NCI-H1694 (cell line): ENCODE measurements around the gene UNC13C.
"Not testable (repeated sequence)": the region's sequence is repeated elsewhere in the genome, so short reads cannot be mapped to it uniquely, and the experiment has no call there.

ENCODE experiments used
- DNase-seq: peaks from one replicate; lab custom pipeline; 2025; lab: John Stamatoyannopoulos, UW

UNC13C gene

GRCh38 chr15:53978253-53978906 is at the start of gene UNC13C:
Gene UNC13C (plus strand): TSS chr15:53978441. CDS start chr15:54012904, 34,463 bp downstream.
- DNase-seq = no peak

- no peak for DNase-seq
These were observed 42.1 kb upstream of the UNC13C start for GRCh38 chr15:53936137-53936536.

- DNase-seq = not testable (repeated sequence)
These were observed 40.6 kb upstream of the UNC13C start for GRCh38 chr15:53937632-53938031.

- DNase-seq = no peak
These were observed 27.7 kb upstream of the UNC13C start for GRCh38 chr15:53950572-53950971.

- no peak for DNase-seq
These were observed 22.8 kb upstream of the UNC13C start for GRCh38 chr15:53955396-53955795.

GRCh38 chr15:53962646-53963561 is 15.3 kb upstream of the UNC13C start:
- no peak for DNase-seq

GRCh38 chr15:53963801-53964200 is 14.4 kb upstream of the UNC13C start:
- no peak for DNase-seq

GRCh38 chr15:53974121-53974520 is 4.1 kb upstream of the UNC13C start:
- DNase-seq = no peak

- DNase-seq = no peak
These were observed 3.4 kb upstream of the UNC13C start for GRCh38 chr15:53974813-53975212.

GRCh38 chr15:53976844-53977392 is 1.3 kb upstream of the UNC13C start:
- no peak for DNase-seq

GRCh38 chr15:53979051-53979788 is 979 bp downstream of the UNC13C start:
- no peak for DNase-seq

- DNase-seq = no peak
These were observed 1.8 kb downstream of the UNC13C start for GRCh38 chr15:53980021-53980420.

GRCh38 chr15:53982071-53982680 is 3.9 kb downstream of the UNC13C start:
- no peak for DNase-seq

- no peak for DNase-seq
These were observed 4.6 kb downstream of the UNC13C start for GRCh38 chr15:53982876-53983275.

- DNase-seq = no peak
These were observed 6.0 kb downstream of the UNC13C start for GRCh38 chr15:53984221-53984620.

GRCh38 chr15:53985562-53985961 is 7.3 kb downstream of the UNC13C start:
- no peak for DNase-seq

- DNase-seq = no peak
These were observed 9.2 kb downstream of the UNC13C start for GRCh38 chr15:53987480-53987879.

GRCh38 chr15:54007256-54007655 is 29.0 kb downstream of the UNC13C start:
- DNase-seq = no peak

- DNase-seq = no peak
These were observed 33.4 kb downstream of the UNC13C start for GRCh38 chr15:54011656-54012055.

GRCh38 chr15:54014067-54014655 is 35.9 kb downstream of the UNC13C start:
- no peak for DNase-seq

- DNase-seq = no peak
These were observed 39.0 kb downstream of the UNC13C start for GRCh38 chr15:54017251-54017650.
